IMR-90 (cell line): ENCODE measurements around the gene CENPP. TPM values are rescaled to one million over a fixed set of nuclear protein-coding genes. Genes with fewer than 3 reads are reported as not detected.
A peak's percentile ranks its signal among the peaks of the same experiment; 100 is the strongest.

Source experiments
- ATAC-seq: fragments of 200-7000 bp; cut with Tn5 transposase; 2 replicates; pipeline ENCODE4 v1.9.1; 2020; ENCODE audit warnings: low read depth, mild to moderate bottlenecking, moderate library complexity
- BruUV-seq: library from RNA; stranded (reverse); fragments of 400-500 nt; replicated peaks from 2 replicates; lab custom pipeline; 2021; lab: Mats Ljungman, UMichigan
- CTCF ChIA-PET: fragments of 300-600 bp; formaldehyde crosslinking; extraction: SDS; loops from one replicate; lab custom pipeline; 2021; ENCODE audit warnings: antibody characterized with exemption; lab: Yijun Ruan, JAX
- POLR2A ChIA-PET: fragments of 300-600 bp; sonication (Branson Sonifier 250); formaldehyde crosslinking; loops from one replicate; lab custom pipeline; 2022; ENCODE audit warnings: antibody characterized with exemption; ENCODE audit not compliant: unreplicated experiment; lab: Charles Lee
- DNase-seq: peaks from one replicate; pipeline ENCODE4 v3.0.0; 2013
- H2AFZ ChIP-seq: replicated peaks from 2 replicates; pipeline ENCODE3; 2013; ENCODE audit warnings: low read length, mild to moderate bottlenecking; ENCODE audit not compliant: poor library complexity
- H2AK5ac ChIP-seq: 2 replicates; pipeline ENCODE4 v1.6.1; 2013; ENCODE audit warnings: low read depth, low read length, inconsistent platforms
- H2AK9ac ChIP-seq: replicated peaks from 2 replicates; pipeline ENCODE3; 2013; ENCODE audit warnings: mild to moderate bottlenecking, low read depth, low read length, moderate library complexity; ENCODE audit not compliant: poor library complexity
- H2BK120ac ChIP-seq: 2 replicates; pipeline ENCODE4 v1.6.1; 2013; ENCODE audit warnings: low read depth, low read length, inconsistent platforms
- H2BK15ac ChIP-seq: 3 replicates; pipeline ENCODE4 v1.6.1; 2013; ENCODE audit warnings: low read depth, low read length, inconsistent platforms
- H2BK20ac ChIP-seq: 2 replicates; pipeline ENCODE4 v1.6.1; 2013; ENCODE audit warnings: low read depth, mild to moderate bottlenecking, inconsistent platforms, low read length, moderate library complexity
- H2BK5ac ChIP-seq: 2 replicates; pipeline ENCODE4 v1.6.1; 2013; ENCODE audit warnings: mild to moderate bottlenecking, low read depth, low read length, inconsistent platforms; ENCODE audit not compliant: poor library complexity, severe bottlenecking
- H3K14ac ChIP-seq: replicated peaks from 2 replicates; pipeline ENCODE4 v1.6.1; 2013; ENCODE audit warnings: low read depth, low read length, inconsistent platforms
- H3K18ac ChIP-seq: 2 replicates; pipeline ENCODE4 v1.6.1; 2013; ENCODE audit warnings: low read depth, low read length, control low read depth
- H3K23ac ChIP-seq: 2 replicates; pipeline ENCODE4 v1.6.1; 2013; ENCODE audit warnings: low read depth, low read length, inconsistent platforms
- H3K27ac ChIP-seq: 2 replicates; pipeline ENCODE4 v1.5.1; 2013; ENCODE audit warnings: mild to moderate bottlenecking, control low read depth, low read length; ENCODE audit not compliant: insufficient read depth
- H3K27me3 ChIP-seq: 2 replicates; pipeline ENCODE4 v1.6.1; 2013; ENCODE audit warnings: low read length; ENCODE audit not compliant: control insufficient read depth, insufficient read depth
- H3K36me3 ChIP-seq: 2 replicates; pipeline ENCODE4 v1.6.1; 2013; ENCODE audit warnings: low read length, mixed read lengths; ENCODE audit not compliant: control insufficient read depth, insufficient read depth
- H3K4ac ChIP-seq: 2 replicates; pipeline ENCODE4 v1.6.1; 2013; ENCODE audit warnings: low read depth, low read length, inconsistent platforms
- H3K4me1 ChIP-seq: 2 replicates; pipeline ENCODE4 v1.6.1; 2013; ENCODE audit warnings: low read length, mixed read lengths; ENCODE audit not compliant: control insufficient read depth, insufficient read depth
- H3K4me2 ChIP-seq: 2 replicates; pipeline ENCODE4 v1.6.1; 2013; ENCODE audit warnings: low read depth, mild to moderate bottlenecking, control low read depth, low read length, moderate library complexity
- H3K4me3 ChIP-seq: 2 replicates; pipeline ENCODE4 v1.5.1; 2013; ENCODE audit warnings: low read depth, mild to moderate bottlenecking, control low read depth, low read length, moderate library complexity; ENCODE audit not compliant: insufficient read depth
- H3K56ac ChIP-seq: 2 replicates; pipeline ENCODE4 v1.6.1; 2013; ENCODE audit warnings: low read length, inconsistent platforms; ENCODE audit not compliant: insufficient read depth; ENCODE audit errors: extremely low read depth
- H3K79me1 ChIP-seq, 2 experiments: 2 replicates each; pipeline ENCODE4 v1.6.1; 2013; ENCODE audit warnings: low read length in 2 of 2, inconsistent platforms in 1 of 2, low read depth in 1 of 2
- H3K9ac ChIP-seq: 2 replicates; pipeline ENCODE4 v1.6.1; 2013; ENCODE audit warnings: low read depth, low read length, control low read depth
- H3K9me1 ChIP-seq: 2 replicates; pipeline ENCODE4 v1.6.1; 2013; ENCODE audit warnings: low read length, inconsistent platforms; ENCODE audit not compliant: insufficient read depth
- H3K9me3 ChIP-seq: 2 replicates; pipeline ENCODE4 v1.6.1; 2013; ENCODE audit warnings: low read length; ENCODE audit not compliant: control insufficient read depth, insufficient read depth
- H4K20me1 ChIP-seq: 2 replicates; pipeline ENCODE4 v1.6.1; 2013; ENCODE audit warnings: low read length, inconsistent platforms; ENCODE audit not compliant: insufficient read depth
- H4K5ac ChIP-seq: 2 replicates; pipeline ENCODE4 v1.6.1; 2013; ENCODE audit warnings: mild to moderate bottlenecking, low read depth, low read length, control low read depth
- H4K8ac ChIP-seq, 2 experiments: 2 replicates each; pipeline ENCODE4 v1.6.1; 2013; ENCODE audit warnings: low read depth in 2 of 2, low read length in 2 of 2, control low read depth in 1 of 2, inconsistent platforms in 1 of 2
- H4K91ac ChIP-seq: 2 replicates; pipeline ENCODE4 v1.6.1; 2013; ENCODE audit warnings: low read depth, low read length, inconsistent platforms; ENCODE audit not compliant: insufficient read depth
- BHLHE40 ChIP-seq: fragments of 150-350 bp; IDR thresholded peaks from 2 replicates; pipeline ENCODE4 v1.6.1; 2016; ENCODE audit warnings: mild to moderate bottlenecking, low read depth, low read length
- CEBPB ChIP-seq: IDR thresholded peaks from 2 replicates; pipeline ENCODE4 v1.6.1; 2012; ENCODE audit warnings: low read depth, low read length, improper control_type of control experiment
- CHD1 ChIP-seq: IDR thresholded peaks from 2 replicates; pipeline ENCODE4 v1.6.1; 2012; ENCODE audit warnings: low read depth, low read length, improper control_type of control experiment
- CTCF ChIP-seq: conservative IDR thresholded peaks from 2 replicates; pipeline ENCODE4 v1.5.1; 2012; ENCODE audit warnings: mild to moderate bottlenecking, low read depth, low read length, improper control_type of control experiment
- ELK1 ChIP-seq: fragments of 150-350 bp; IDR thresholded peaks from 2 replicates; pipeline ENCODE4 v1.6.1; 2016; ENCODE audit warnings: low read depth, mild to moderate bottlenecking, low read length, moderate library complexity, borderline replicate concordance
- FOS ChIP-seq: fragments of 150-350 bp; IDR thresholded peaks from 2 replicates; pipeline ENCODE4 v1.6.1; 2016; ENCODE audit warnings: low read depth, low read length
- MAFK ChIP-seq: IDR thresholded peaks from 2 replicates; pipeline ENCODE4 v1.6.1; 2012; ENCODE audit warnings: low read depth, low read length, improper control_type of control experiment
- MXI1 ChIP-seq: IDR thresholded peaks from 2 replicates; pipeline ENCODE4 v1.6.1; 2012; ENCODE audit warnings: low read depth, mild to moderate bottlenecking, low read length, moderate library complexity, borderline replicate concordance
- NFE2L2 ChIP-seq: fragments of 150-350 bp; IDR thresholded peaks from 2 replicates; pipeline ENCODE4 v1.6.1; 2016; ENCODE audit warnings: low read depth, mild to moderate bottlenecking, low read length
- POLR2A ChIP-seq: IDR thresholded peaks from 2 replicates; pipeline ENCODE4 v1.6.1; 2012; ENCODE audit warnings: mild to moderate bottlenecking, low read depth, low read length
- RAD21 ChIP-seq: IDR thresholded peaks from 2 replicates; pipeline ENCODE4 v1.6.1; 2012; ENCODE audit warnings: low read length, improper control_type of control experiment
- RCOR1 ChIP-seq: IDR thresholded peaks from 2 replicates; pipeline ENCODE4 v1.6.1; 2012; ENCODE audit warnings: mild to moderate bottlenecking, low read length, improper control_type of control experiment; ENCODE audit not compliant: insufficient replicate concordance
- RFX5 ChIP-seq: IDR thresholded peaks from 2 replicates; pipeline ENCODE4 v1.8.0; 2012; ENCODE audit warnings: low read depth, mild to moderate bottlenecking, low read length, moderate library complexity
- SMC3 ChIP-seq: fragments of 150-350 bp; IDR thresholded peaks from 2 replicates; pipeline ENCODE4 v1.6.1; 2016; ENCODE audit warnings: low read depth, mild to moderate bottlenecking, antibody characterized with exemption, low read length, moderate library complexity
- USF2 ChIP-seq: fragments of 150-350 bp; IDR thresholded peaks from 2 replicates; pipeline ENCODE4 v1.6.1; 2017; ENCODE audit warnings: mild to moderate bottlenecking, antibody characterized with exemption, low read length, low read depth
- WGBS, 2 experiments: methylation state at CpG; one replicate each; pipeline versions ENCODE4 v1.1.5 to v1.1.7; 2013; ENCODE audit warnings: missing lambda C conversion rate in 2 of 2; ENCODE audit not compliant: insufficient read length in 1 of 2; ENCODE audit errors: extremely low coverage in 2 of 2; 5-methylcytosine and 5-hydroxymethylcytosine counted together
- dilution Hi-C: fragments of 300-500 bp; cut with HindIII; formaldehyde crosslinking; loops from one replicate; pipeline ENCODE4 v1.14.3; 2018; ENCODE audit warnings: low sequenced_read_pairs; ENCODE audit not compliant: unreplicated experiment
- in situ Hi-C: fragments of 300-500 bp; cut with MboI; formaldehyde crosslinking; loops from 3 replicates; pipeline ENCODE4 v1.14.3; 2019; ENCODE audit warnings: low sequenced_read_pairs, inconsistent platforms, mixed read lengths
- intact Hi-C: fragments of 100-400 bp; cut with micrococcal nuclease; formaldehyde crosslinking; loops from 2 replicates; pipeline ENCODE4 v1.10.0; 2022
- polyA plus RNA-seq, 3 experiments: library from polyadenylated mRNA; depleted of rRNA; stranded (reverse); fragments of >200 nt; gene quantifications; 2 replicates each; pipeline ENCODE4 v1.2.3, GENCODE V29; 2012; ENCODE audit warnings: low replicate concordance in 1 of 3
- total RNA-seq: library from RNA; depleted of rRNA; stranded (reverse); fragments of >200 nt; gene quantifications from 2 replicates; pipeline ENCODE4 v1.2.3, GENCODE V29; 2012

CENPP gene
- total and polyA plus RNA-seq, 2 of the 4 experiments (the other 2 are of a cell fraction) = 1.4 to 2.0 TPM

- H3K14ac ChIP-seq = no peak overlapping the region
- H3K4ac ChIP-seq = no peak overlapping the region
- no peak overlapping the region for H2AK5ac ChIP-seq
- H2BK120ac ChIP-seq = no peak overlapping the region
- no peak overlapping the region for H4K91ac ChIP-seq
- no peak overlapping the region for H3K27ac ChIP-seq
- H2BK20ac ChIP-seq = no peak overlapping the region
- no peak overlapping the region for H3K56ac ChIP-seq
- H3K79me1 ChIP-seq = no peaks in the 10 kb centered on the region
- H2AFZ ChIP-seq = no peak overlapping the region
- BruUV-seq = no TSS peak
- 100% methylated on average over 2 of the region's 5 CpGs; no CpG with 5 or more reads in 1 of the 2 experiments for WGBS, 2 experiments
- no peak overlapping the region for H2AK9ac ChIP-seq
- no peak overlapping the region for H4K8ac ChIP-seq
- no peak overlapping the region for H2BK15ac ChIP-seq
- no peaks in the 10 kb centered on the region for H3K9me1 ChIP-seq
- DNase-seq (peak; percentile 53), ATAC-seq (no peak)
- H3K9me3 ChIP-seq = no peaks in the 10 kb centered on the region
- ChIA-PET CTCF (interaction anchor here (1.0 to 1.6 kb wide), 4 partner anchors 20 to 352 kb away, joined by 3 to 5 read pairs (median 4); partner anchors contain the start of gene CENPP), POLR2A (no interaction called here)
- H3K36me3 ChIP-seq = no peaks in the 10 kb centered on the region
- H3K18ac ChIP-seq = no peak overlapping the region; the same call in 1 of the 2 replicates
- H2BK5ac ChIP-seq = no peak overlapping the region
- no peak overlapping the region for H3K23ac ChIP-seq
- no peaks in the 10 kb centered on the region for H3K27me3 ChIP-seq
- intact Hi-C loops (loop anchor here (1.0 to 2.0 kb wide), 3 partner anchors 96 to 300 kb away; no protein-coding TSS in a partner anchor), in situ Hi-C loops (loop anchor here (5.0 to 10.0 kb wide), 3 partner anchors 107 to 304 kb away; no protein-coding TSS in a partner anchor), dilution Hi-C loops (no loop called here)
- no peak overlapping the region for H3K4me3 ChIP-seq
- H4K20me1 ChIP-seq = no peaks in the 10 kb centered on the region
- H3K4me2 ChIP-seq = no peak overlapping the region
- H3K4me1 ChIP-seq = peaks cover 2% of the 10 kb centered on the region; the same call in 1 of the 2 replicates
- no peak overlapping the region; the same call in 1 of the 2 replicates for H3K9ac ChIP-seq
- no peak overlapping the region for H4K5ac ChIP-seq
- TF ChIP-seq RFX5 = no peak
- TF ChIP-seq RAD21 = peak; percentile 66
- peak; percentile 55 for TF ChIP-seq SMC3
- no peak for TF ChIP-seq NFE2L2
- no peak for TF ChIP-seq USF2
- TF ChIP-seq CEBPB = no peak
- TF ChIP-seq POLR2A = no peak
- TF ChIP-seq MXI1 = no peak
- TF ChIP-seq FOS = no peak
- TF ChIP-seq CTCF = peak; percentile 57
- no peak for TF ChIP-seq CHD1
- TF ChIP-seq ELK1 = no peak
- TF ChIP-seq BHLHE40 = no peak
- TF ChIP-seq RCOR1 = no peak
- no peak for TF ChIP-seq MAFK
Measured at GRCh38 chr9:92438900-92439526, 113.3 kb downstream of the CENPP start.
